GM12878 (cell line): ENCODE results near the gene ARHGEF16. TPM values are rescaled to one million over a fixed set of nuclear protein-coding genes. Genes with fewer than 3 reads are reported as not detected.

Experiments used
- ATAC-seq: fragments of 200-7000 bp; cut with Tn5 transposase; 3 replicates; pipeline ENCODE4 v1.9.1; 2020; ENCODE audit warnings: mild to moderate bottlenecking, moderate library complexity
- BruUV-seq: library from RNA; stranded (reverse); fragments of 400-500 nt; replicated peaks from 2 replicates; lab custom pipeline; 2021; lab: Mats Ljungman, UMichigan
- CTCF ChIA-PET: fragments of 300-600 bp; sonication (Branson Sonifier 250); formaldehyde crosslinking; extraction: SDS; loops from one replicate; lab custom pipeline; 2021; ENCODE audit warnings: inconsistent platforms; lab: Yijun Ruan, JAX
- POLR2A ChIA-PET: fragments of 350-600 bp; formaldehyde crosslinking; extraction: SDS; loops from one replicate; lab custom pipeline; 2021; ENCODE audit warnings: inconsistent platforms; lab: Charles Lee
- RAD21 ChIA-PET: fragments of 300-600 bp; sonication (Branson Sonifier 250); formaldehyde crosslinking; loops from one replicate; lab custom pipeline; 2023; ENCODE audit warnings: antibody characterized with exemption; ENCODE audit not compliant: unreplicated experiment; lab: Charles Lee
- SMC1A ChIA-PET: fragments of 300-600 bp; sonication (Branson Sonifier 250); formaldehyde crosslinking; loops from one replicate; lab custom pipeline; 2023; ENCODE audit not compliant: unreplicated experiment, uncharacterized antibody; lab: Charles Lee
- DNase-seq: peaks from one replicate; pipeline ENCODE4 v3.0.0-alpha.2; 2011; ENCODE audit warnings: low read depth, low spot score
- FAIRE-seq: peaks from 3 replicates; lab custom pipeline; 2011; peaks lifted over from hg19 to GRCh38; lab: Jason Lieb, UNC
- H2AFZ ChIP-seq: 2 replicates; pipeline ENCODE4 v1.6.0; 2011; ENCODE audit warnings: low read depth, low read length, control low read depth; ENCODE audit not compliant: control insufficient read depth
- H3K27ac ChIP-seq: 2 replicates; pipeline ENCODE4 v1.5.1; 2011; ENCODE audit warnings: control low read depth; ENCODE audit not compliant: control insufficient read depth, insufficient read depth
- H3K27me3 ChIP-seq, 2 experiments: replicated peaks in 1 of 2; 2 replicates each; pipeline versions ENCODE4 v1.6.0 to v1.6.1; 2011; ENCODE audit warnings: low read length in 1 of 2; ENCODE audit not compliant: control insufficient read depth in 2 of 2, insufficient read depth in 2 of 2
- H3K36me3 ChIP-seq, 2 experiments: 2 replicates each; pipeline ENCODE4 v1.5.1; 2011; ENCODE audit warnings: low read length in 1 of 2; ENCODE audit not compliant: control insufficient read depth in 2 of 2, insufficient read depth in 2 of 2
- H3K4me1 ChIP-seq: 2 replicates; pipeline ENCODE4 v1.6.1; 2011; ENCODE audit warnings: mild to moderate bottlenecking, low read length, moderate library complexity, mixed read lengths; ENCODE audit not compliant: control insufficient read depth, insufficient read depth
- H3K4me2 ChIP-seq: 2 replicates; pipeline ENCODE4 v1.6.0; 2011; ENCODE audit warnings: control low read depth; ENCODE audit not compliant: control insufficient read depth, insufficient read depth
- H3K4me3 ChIP-seq: fragments of 200-600 bp; sonication (generic); 2 replicates; pipeline ENCODE4 v1.5.1; 2016
- H3K79me2 ChIP-seq: 2 replicates; pipeline ENCODE4 v1.6.0; 2011; ENCODE audit warnings: low read length; ENCODE audit not compliant: control insufficient read depth, insufficient read depth
- H3K9ac ChIP-seq: 2 replicates; pipeline ENCODE4 v1.8.0; 2011; ENCODE audit warnings: low read length, control low read depth, mixed read lengths; ENCODE audit not compliant: control insufficient read depth, insufficient read depth
- H3K9me3 ChIP-seq: replicated peaks from 3 replicates; pipeline ENCODE4 v1.5.1; 2011; ENCODE audit warnings: mild to moderate bottlenecking, low read length; ENCODE audit not compliant: control insufficient read depth, insufficient read depth
- H4K20me1 ChIP-seq: 2 replicates; pipeline ENCODE4 v1.6.0; 2011; ENCODE audit not compliant: control insufficient read depth, insufficient read depth
- KLF5 ChIP-seq: fragments of 450-650 bp; IDR thresholded peaks from 2 replicates; pipeline ENCODE4 v1.6.1; 2014; ENCODE audit warnings: mild to moderate bottlenecking; ENCODE audit not compliant: partially characterized antibody
- MTA3 ChIP-seq: IDR thresholded peaks from 2 replicates; pipeline ENCODE4 v1.6.1; 2012; ENCODE audit warnings: low read length, inconsistent platforms, borderline replicate concordance
- WGBS: methylation state at CpG from one replicate; pipeline ENCODE4 v1.1.6; 2016; ENCODE audit warnings: low lambda C conversion rate; ENCODE audit not compliant: insufficient replicate concordance, insufficient coverage; ENCODE audit errors: missing lambda C conversion rate; 5-methylcytosine and 5-hydroxymethylcytosine counted together
- in situ Hi-C: fragments of 300-500 bp; cut with MboI; formaldehyde crosslinking; loops from 9 replicates; pipeline ENCODE4 v1.14.3; 2018; ENCODE audit warnings: mixed read lengths
- intact Hi-C: fragments of 100-400 bp; cut with micrococcal nuclease; formaldehyde crosslinking; loops from one replicate; pipeline ENCODE4 v1.14.2; 2022; ENCODE audit not compliant: unreplicated experiment
- polyA plus RNA-seq, 11 experiments: library from polyadenylated mRNA; depleted of rRNA in 4 of 11; unstranded in 6 of 11; stranded (reverse) in 5 of 11; fragments of >200 nt; fragmentation: Nextera tagmentation in 4 of 11; fragmentation: Illumina TruSeq in 1 of 11; extraction: Ambion mirVana in 4 of 11; extraction: Trizol in 1 of 11; gene quantifications; 1 replicate in 1 of 11; 2 replicates in 10 of 11; pipeline versions ENCODE4 v1.2.1 to v1.2.3, GENCODE V29; 2011 to 2016; ENCODE audit warnings: inconsistent platforms in 2 of 11, missing spikeins in 2 of 11, low read depth in 1 of 11
- total RNA-seq, 4 experiments: library from RNA; depleted of rRNA in 3 of 4; stranded (reverse); fragments of >200 nt in 3 of 4; fragmentation: Illumina TruSeq in 1 of 4; extraction: Trizol in 1 of 4; gene quantifications; 2 replicates each; pipeline versions ENCODE4 v1.2.1 to v1.2.3, GENCODE V29; 2013 to 2021
- TF ChIP-seq, protein P1 (sequence below): IDR thresholded peaks from 2 replicates; pipeline ENCODE4 v1.6.1; 2012; ENCODE audit warnings: mild to moderate bottlenecking, low read depth, low read length
- TF ChIP-seq, protein P2 (sequence below): fragments of 450-650 bp; formaldehyde crosslinking; IDR thresholded peaks from 2 replicates; pipeline ENCODE4 v1.5.0; 2022; ENCODE audit warnings: mild to moderate bottlenecking, missing genetic modification characterization

Gene ARHGEF16
- total and polyA plus RNA-seq, 10 of the 15 experiments (the other 5 are each of a cell fraction or from before 2014, with no cell fraction given) = not detected

DNA sequence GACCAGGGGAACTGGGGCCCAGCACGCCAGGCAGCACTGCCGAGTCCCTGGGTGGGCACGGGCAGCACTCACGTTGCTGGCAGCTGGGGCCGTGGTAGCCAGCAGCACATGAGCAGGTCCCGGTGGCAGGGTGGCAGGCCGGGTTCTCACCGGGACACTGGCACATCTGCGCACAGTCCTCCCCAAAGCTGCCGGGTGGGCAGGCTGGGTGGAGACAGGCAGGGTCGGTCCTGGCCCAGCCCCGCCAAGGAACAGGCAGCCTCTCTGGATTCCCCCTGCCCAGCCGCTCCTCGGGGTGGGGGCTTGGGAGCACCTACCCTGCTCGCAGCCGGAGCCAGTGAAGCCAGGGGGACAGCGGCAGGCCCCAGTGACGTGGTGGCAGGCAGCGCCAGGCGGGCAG, 42.5 kb downstream of the ARHGEF16 start (continued):
- TF ChIP-seq, protein P1, sequence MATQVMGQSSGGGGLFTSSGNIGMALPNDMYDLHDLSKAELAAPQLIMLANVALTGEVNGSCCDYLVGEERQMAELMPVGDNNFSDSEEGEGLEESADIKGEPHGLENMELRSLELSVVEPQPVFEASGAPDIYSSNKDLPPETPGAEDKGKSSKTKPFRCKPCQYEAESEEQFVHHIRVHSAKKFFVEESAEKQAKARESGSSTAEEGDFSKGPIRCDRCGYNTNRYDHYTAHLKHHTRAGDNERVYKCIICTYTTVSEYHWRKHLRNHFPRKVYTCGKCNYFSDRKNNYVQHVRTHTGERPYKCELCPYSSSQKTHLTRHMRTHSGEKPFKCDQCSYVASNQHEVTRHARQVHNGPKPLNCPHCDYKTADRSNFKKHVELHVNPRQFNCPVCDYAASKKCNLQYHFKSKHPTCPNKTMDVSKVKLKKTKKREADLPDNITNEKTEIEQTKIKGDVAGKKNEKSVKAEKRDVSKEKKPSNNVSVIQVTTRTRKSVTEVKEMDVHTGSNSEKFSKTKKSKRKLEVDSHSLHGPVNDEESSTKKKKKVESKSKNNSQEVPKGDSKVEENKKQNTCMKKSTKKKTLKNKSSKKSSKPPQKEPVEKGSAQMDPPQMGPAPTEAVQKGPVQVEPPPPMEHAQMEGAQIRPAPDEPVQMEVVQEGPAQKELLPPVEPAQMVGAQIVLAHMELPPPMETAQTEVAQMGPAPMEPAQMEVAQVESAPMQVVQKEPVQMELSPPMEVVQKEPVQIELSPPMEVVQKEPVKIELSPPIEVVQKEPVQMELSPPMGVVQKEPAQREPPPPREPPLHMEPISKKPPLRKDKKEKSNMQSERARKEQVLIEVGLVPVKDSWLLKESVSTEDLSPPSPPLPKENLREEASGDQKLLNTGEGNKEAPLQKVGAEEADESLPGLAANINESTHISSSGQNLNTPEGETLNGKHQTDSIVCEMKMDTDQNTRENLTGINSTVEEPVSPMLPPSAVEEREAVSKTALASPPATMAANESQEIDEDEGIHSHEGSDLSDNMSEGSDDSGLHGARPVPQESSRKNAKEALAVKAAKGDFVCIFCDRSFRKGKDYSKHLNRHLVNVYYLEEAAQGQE = no peak
- TF ChIP-seq, protein P2, sequence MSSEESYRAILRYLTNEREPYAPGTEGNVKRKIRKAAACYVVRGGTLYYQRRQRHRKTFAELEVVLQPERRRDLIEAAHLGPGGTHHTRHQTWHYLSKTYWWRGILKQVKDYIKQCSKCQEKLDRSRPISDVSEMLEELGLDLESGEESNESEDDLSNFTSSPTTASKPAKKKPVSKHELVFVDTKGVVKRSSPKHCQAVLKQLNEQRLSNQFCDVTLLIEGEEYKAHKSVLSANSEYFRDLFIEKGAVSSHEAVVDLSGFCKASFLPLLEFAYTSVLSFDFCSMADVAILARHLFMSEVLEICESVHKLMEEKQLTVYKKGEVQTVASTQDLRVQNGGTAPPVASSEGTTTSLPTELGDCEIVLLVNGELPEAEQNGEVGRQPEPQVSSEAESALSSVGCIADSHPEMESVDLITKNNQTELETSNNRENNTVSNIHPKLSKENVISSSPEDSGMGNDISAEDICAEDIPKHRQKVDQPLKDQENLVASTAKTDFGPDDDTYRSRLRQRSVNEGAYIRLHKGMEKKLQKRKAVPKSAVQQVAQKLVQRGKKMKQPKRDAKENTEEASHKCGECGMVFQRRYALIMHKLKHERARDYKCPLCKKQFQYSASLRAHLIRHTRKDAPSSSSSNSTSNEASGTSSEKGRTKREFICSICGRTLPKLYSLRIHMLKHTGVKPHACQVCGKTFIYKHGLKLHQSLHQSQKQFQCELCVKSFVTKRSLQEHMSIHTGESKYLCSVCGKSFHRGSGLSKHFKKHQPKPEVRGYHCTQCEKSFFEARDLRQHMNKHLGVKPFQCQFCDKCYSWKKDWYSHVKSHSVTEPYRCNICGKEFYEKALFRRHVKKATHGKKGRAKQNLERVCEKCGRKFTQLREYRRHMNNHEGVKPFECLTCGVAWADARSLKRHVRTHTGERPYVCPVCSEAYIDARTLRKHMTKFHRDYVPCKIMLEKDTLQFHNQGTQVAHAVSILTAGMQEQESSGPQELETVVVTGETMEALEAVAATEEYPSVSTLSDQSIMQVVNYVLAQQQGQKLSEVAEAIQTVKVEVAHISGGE (CRISPR knock-in tag) = no peak
- TF ChIP-seq KLF5 = no peak

DNA sequence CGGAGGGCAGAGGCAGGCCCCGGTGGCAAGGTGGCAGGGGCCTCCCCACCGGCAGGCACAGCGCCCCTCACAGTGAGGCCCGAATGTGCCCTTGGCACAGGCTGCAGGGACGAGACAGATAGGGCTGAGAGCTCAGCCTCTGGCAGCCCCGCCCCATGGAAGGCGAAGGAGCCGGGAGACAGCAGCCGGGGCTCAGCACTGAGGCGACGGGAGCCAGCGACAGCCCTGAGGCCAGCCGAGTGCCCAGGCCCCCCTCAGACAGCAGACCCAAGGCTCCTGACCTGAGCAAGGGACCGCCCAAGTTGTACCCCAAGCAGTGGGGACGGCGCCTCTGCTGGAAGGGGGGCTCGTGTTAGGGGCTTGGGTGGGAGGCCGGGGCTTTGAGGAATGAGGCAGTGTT, 43.1 kb downstream of the ARHGEF16 start:
- Histone ChIP-seq H3K27ac (no peak overlapping the region), H3K9me3 (no peaks in the 10 kb centered on the region), H3K4me3 (no peak overlapping the region), H3K9ac (no peak overlapping the region), H3K4me2 (no peak overlapping the region), H2AFZ (no peak overlapping the region), H3K27me3 (no peaks in the 10 kb centered on the region), H3K4me1 (no peaks in the 10 kb centered on the region), H4K20me1 (no peaks in the 10 kb centered on the region), H3K79me2 (no peaks in the 10 kb centered on the region), H3K36me3 (no peaks in the 10 kb centered on the region)
- ChIA-PET POLR2A (no interaction called here), SMC1A (no interaction called here), CTCF (no interaction called here), RAD21 (no interaction called here)
- TF ChIP-seq MTA3 = no peak
- DNase-seq (no peak), FAIRE-seq (no peak), ATAC-seq (no peak)
- no TSS peak for BruUV-seq
- intact Hi-C loops = no loop called here
- WGBS = 17% methylated on average over 19 of the region's 19 CpGs
- in situ Hi-C loops = no loop called here
